A673 (cell line): Measurements from ENCODE around the gene LRRN1. TPM values are rescaled to one million over a fixed set of nuclear protein-coding genes. Genes with fewer than 3 reads are reported as not detected.

Experiments used
- BruUV-seq: library from RNA; stranded (reverse); fragments of 400-500 nt; replicated peaks from 2 replicates; lab custom pipeline; 2021; lab: Mats Ljungman, UMichigan
- CTCF ChIA-PET: fragments of 300-600 bp; sonication (Branson Sonifier 250); formaldehyde crosslinking; loops from one replicate; lab custom pipeline; 2022; ENCODE audit warnings: antibody characterized with exemption; lab: Charles Lee
- POLR2A ChIA-PET: fragments of 300-600 bp; sonication (Branson Sonifier 250); formaldehyde crosslinking; loops from one replicate; lab custom pipeline; 2022; ENCODE audit warnings: antibody characterized with exemption; ENCODE audit not compliant: low non-redundant PET; lab: Charles Lee
- DNase-seq: peaks from one replicate; pipeline ENCODE4 v3.0.0-alpha.2; 2015; ENCODE audit warnings: low spot score
- H3K27ac ChIP-seq: fragments of 200-600 bp; sonication (generic); 2 replicates; pipeline ENCODE4 v1.5.1; 2016; ENCODE audit warnings: mixed run types, low read depth, mild to moderate bottlenecking, mixed read lengths, antibody characterized with exemption, low read length; ENCODE audit not compliant: poor library complexity, severe bottlenecking
- H3K27me3 ChIP-seq: fragments of 200-600 bp; sonication (generic); replicated peaks from 2 replicates; pipeline ENCODE4 v1.6.1; 2017; ENCODE audit warnings: mixed run types, low read depth, mild to moderate bottlenecking, mixed read lengths, antibody characterized with exemption, low read length; ENCODE audit not compliant: insufficient read depth, poor library complexity
- H3K36me3 ChIP-seq: fragments of 200-600 bp; sonication (generic); 2 replicates; pipeline ENCODE4 v1.6.1; 2016; ENCODE audit warnings: mixed run types, mild to moderate bottlenecking, mixed read lengths, antibody characterized with exemption, low read length; ENCODE audit not compliant: insufficient read depth, poor library complexity, severe bottlenecking
- H3K4me1 ChIP-seq: fragments of 200-600 bp; sonication (generic); 2 replicates; pipeline ENCODE4 v1.6.1; 2017; ENCODE audit warnings: mixed run types, mild to moderate bottlenecking, mixed read lengths, antibody characterized with exemption, low read length; ENCODE audit not compliant: insufficient read depth, poor library complexity, severe bottlenecking
- H3K4me3 ChIP-seq: fragments of 200-600 bp; sonication (generic); 2 replicates; pipeline ENCODE4 v1.5.1; 2016; ENCODE audit warnings: low read depth, mixed run types, mild to moderate bottlenecking, mixed read lengths, low read length; ENCODE audit not compliant: poor library complexity, severe bottlenecking
- H3K9me3 ChIP-seq: fragments of 200-600 bp; sonication (generic); 2 replicates; pipeline ENCODE4 v1.6.1; 2016; ENCODE audit warnings: mixed run types, low read depth, mild to moderate bottlenecking, mixed read lengths, antibody characterized with exemption, low read length; ENCODE audit not compliant: poor library complexity, severe bottlenecking
- CTCF ChIP-seq: fragments of 300-800, 200-600 bp; sonication (generic); conservative IDR thresholded peaks from 2 replicates; pipeline ENCODE4 v1.5.1; 2017; ENCODE audit warnings: low read depth, mild to moderate bottlenecking, antibody characterized with exemption, low read length, moderate library complexity, mixed read lengths
- EZH2 ChIP-seq: fragments of 200-600 bp; sonication (generic); IDR thresholded peaks from 2 replicates; pipeline ENCODE4 v1.6.1; 2017; ENCODE audit warnings: borderline replicate concordance, low read depth, mild to moderate bottlenecking, mixed read lengths, antibody characterized with exemption, low read length; ENCODE audit not compliant: poor library complexity, severe bottlenecking
- intact Hi-C: fragments of 100-400 bp; cut with micrococcal nuclease; formaldehyde crosslinking; loops from one replicate; pipeline ENCODE4 v1.10.0; 2022; ENCODE audit not compliant: unreplicated experiment
- total RNA-seq: library from RNA; stranded (reverse); gene quantifications from 2 replicates; pipeline ENCODE4 v1.2.3, GENCODE V29; 2021

LRRN1 gene
- total RNA-seq, 1 experiment from 2014 or later, result not detected

GRCh38 chr3:3855056-3855455 lies 55.8 kb downstream of the LRRN1 start:
- Histone ChIP-seq H3K27ac (no peak overlapping the region), H3K4me1 (no peaks in the 10 kb centered on the region), H3K36me3 (no peaks in the 10 kb centered on the region), H3K9me3 (peaks cover 23% of the 10 kb centered on the region), H3K4me3 (no peak overlapping the region), H3K27me3 (no peaks in the 10 kb centered on the region)
- ChIA-PET POLR2A (no interaction called here), CTCF (no interaction called here)
- DNase-seq, result no peak
- intact Hi-C loops, result no loop called here
- no TSS peak for BruUV-seq
- TF ChIP-seq EZH2 (no peak), CTCF (no peak)

- peaks cover 16% of the 10 kb centered on the region for H3K9me3 ChIP-seq
- ChIA-PET POLR2A (no interaction called here), CTCF (no interaction called here)
- no peaks in the 10 kb centered on the region for H3K4me1 ChIP-seq
- TF ChIP-seq CTCF, result no peak
- no peak for TF ChIP-seq EZH2
- no peaks in the 10 kb centered on the region for H3K36me3 ChIP-seq
- intact Hi-C loops, result no loop called here
- no TSS peak for BruUV-seq
- no peaks in the 10 kb centered on the region for H3K27me3 ChIP-seq
- H3K4me3 ChIP-seq, result no peak overlapping the region
- H3K27ac ChIP-seq, result no peak overlapping the region
- no peak for DNase-seq
These were observed 61.0 kb downstream of the LRRN1 start for GRCh38 chr3:3860235-3860634.

- Histone ChIP-seq H3K36me3 (no peaks in the 10 kb centered on the region), H3K27ac (no peak overlapping the region), H3K4me3 (no peak overlapping the region), H3K9me3 (peaks cover 16% of the 10 kb centered on the region), H3K4me1 (no peaks in the 10 kb centered on the region), H3K27me3 (no peaks in the 10 kb centered on the region)
- no peak for DNase-seq
- CTCF ChIA-PET, result no interaction called here
- no peak for TF ChIP-seq CTCF
- TF ChIP-seq EZH2, result no peak
- no TSS peak for BruUV-seq
- intact Hi-C loops, result no loop called here
- POLR2A ChIA-PET, result no interaction called here
These were observed 63.3 kb downstream of the LRRN1 start for GRCh38 chr3:3862534-3862933.
